HG02798 (cell line): ENCODE measurements around the gene TNN.

Experiments used
- ATAC-seq: cut with Tn5 transposase; IDR thresholded peaks from one replicate; pipeline ENCODE4 v1.9.1; 2021; ENCODE audit warnings: mild to moderate bottlenecking; ENCODE audit not compliant: unreplicated experiment, poor library complexity

Gene TNN

DNA sequence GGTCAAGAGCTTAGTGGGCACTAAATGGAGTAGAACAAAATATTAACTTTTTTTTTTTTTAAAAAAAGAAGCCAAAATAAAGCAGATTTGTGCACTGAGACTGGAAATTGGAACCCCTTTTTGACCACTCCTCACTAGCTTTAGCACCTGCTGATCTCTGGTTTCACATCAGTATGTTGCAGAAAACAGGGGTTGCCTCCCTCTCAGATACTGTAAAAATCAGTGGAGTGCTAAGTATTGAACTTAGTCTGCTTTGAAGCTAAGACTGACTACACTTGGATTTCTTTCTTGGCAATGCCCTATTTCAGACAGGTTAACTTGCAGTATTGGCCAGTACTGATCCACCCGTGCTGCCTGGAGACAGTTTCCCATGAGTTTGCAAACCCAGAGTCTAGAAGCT is 127.6 kb downstream of the TNN start:
- no peak for ATAC-seq

DNA sequence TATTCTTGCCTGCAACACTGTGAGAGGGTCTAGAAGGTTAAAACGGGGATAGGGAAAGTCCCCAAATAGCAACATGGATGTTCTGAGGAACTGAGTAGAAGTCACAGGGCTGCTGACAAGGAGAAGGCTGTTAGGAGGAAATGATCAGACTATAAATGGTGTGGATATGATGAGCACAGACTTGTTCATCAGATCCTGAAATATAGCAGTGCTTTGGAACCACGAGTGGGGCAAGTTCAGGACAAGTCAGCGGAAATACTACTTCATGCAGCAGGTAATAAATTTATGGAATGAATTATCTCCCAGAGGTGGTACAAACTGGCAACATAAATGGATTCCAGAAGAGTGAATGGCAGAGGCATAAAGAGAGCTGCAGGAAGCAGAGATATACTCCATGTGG is 128.2 kb downstream of the TNN start:
- no peak for ATAC-seq

DNA sequence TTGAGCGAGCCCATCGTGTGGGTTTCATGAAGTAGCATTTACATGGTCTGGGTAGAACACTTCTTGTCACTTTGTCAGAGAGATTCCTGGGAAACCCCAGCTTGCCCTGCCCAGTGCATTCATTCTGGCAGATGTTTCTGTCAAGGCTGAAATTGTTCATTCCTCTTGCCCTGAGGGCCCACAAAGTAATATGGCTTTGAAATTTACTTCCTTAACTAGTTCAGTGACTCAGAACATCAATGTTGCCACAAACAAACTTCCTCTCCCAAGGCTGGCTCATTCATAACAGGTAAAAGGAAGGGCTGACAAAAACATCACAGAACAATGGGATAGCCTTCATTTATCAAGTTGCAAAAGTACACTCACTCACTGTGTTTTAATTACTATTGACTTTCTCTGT is 129.9 kb downstream of the TNN start:
- no peak for ATAC-seq
